NCI-H2196 (cell line): ENCODE results near the gene TCF15.
A peak's percentile ranks its signal among the peaks of the same experiment; 100 is the strongest.
"Not testable (repeated sequence)": the region's sequence is repeated elsewhere in the genome, so short reads cannot be mapped to it uniquely, and the experiment has no call there.

ENCODE experiments used
- DNase-seq: peaks from one replicate; lab custom pipeline; 2025; ENCODE audit not compliant: unreplicated experiment; lab: John Stamatoyannopoulos, UW

TCF15 gene

GRCh38 chr20:584161-584970 lies 25.7 kb downstream of the TCF15 start:
- no peak for DNase-seq

DNA sequence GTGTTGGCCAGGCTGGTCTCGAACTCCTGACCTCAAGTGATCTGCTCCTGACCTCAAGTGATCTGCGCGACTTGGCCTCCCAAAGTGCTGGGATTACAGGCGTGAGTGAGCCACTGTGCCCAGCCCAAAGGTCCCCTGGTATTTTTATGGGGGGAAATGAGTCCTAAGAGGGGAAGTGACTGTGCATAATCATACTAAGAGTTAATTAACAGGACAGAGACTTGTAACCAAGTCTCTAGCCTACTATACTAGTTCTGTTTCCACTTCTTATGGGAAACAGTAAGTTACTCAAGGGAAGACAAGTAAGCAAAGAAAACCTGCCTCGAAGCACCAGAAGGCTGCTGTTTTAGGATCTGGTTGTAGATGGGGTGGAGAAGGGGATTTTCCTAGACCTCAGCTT lies 27.9 kb downstream of the TCF15 start:
- DNase-seq: no peak

GRCh38 chr20:578940-579690 lies 31.0 kb downstream of the TCF15 start:
- DNase-seq: not testable (repeated sequence)

GRCh38 chr20:577167-577791 lies 32.8 kb downstream of the TCF15 start:
- DNase-seq: no peak

- peak; percentile 4 for DNase-seq
Observed at GRCh38 chr20:576156-576555, 34.0 kb downstream of the TCF15 start.

DNA sequence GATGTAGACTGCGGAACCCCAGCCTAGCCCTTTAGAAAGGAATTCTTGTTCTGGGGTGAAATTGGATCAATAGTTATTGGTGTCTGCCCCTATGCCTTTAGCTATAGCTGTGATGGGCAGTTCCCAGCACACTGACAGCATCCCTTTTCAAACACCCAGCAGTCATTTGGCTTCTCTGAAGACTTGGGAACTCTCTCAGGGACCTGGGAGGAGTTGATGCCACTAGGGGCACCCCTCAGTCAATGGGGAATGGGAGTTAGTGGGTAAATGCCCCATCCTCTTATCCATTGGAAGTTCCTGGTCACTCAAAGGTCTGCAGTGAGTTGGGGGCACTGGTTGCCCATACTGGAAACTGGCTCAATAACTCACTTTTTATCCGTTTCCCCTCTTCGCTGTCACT lies 34.9 kb downstream of the TCF15 start:
- DNase-seq: no peak

DNA sequence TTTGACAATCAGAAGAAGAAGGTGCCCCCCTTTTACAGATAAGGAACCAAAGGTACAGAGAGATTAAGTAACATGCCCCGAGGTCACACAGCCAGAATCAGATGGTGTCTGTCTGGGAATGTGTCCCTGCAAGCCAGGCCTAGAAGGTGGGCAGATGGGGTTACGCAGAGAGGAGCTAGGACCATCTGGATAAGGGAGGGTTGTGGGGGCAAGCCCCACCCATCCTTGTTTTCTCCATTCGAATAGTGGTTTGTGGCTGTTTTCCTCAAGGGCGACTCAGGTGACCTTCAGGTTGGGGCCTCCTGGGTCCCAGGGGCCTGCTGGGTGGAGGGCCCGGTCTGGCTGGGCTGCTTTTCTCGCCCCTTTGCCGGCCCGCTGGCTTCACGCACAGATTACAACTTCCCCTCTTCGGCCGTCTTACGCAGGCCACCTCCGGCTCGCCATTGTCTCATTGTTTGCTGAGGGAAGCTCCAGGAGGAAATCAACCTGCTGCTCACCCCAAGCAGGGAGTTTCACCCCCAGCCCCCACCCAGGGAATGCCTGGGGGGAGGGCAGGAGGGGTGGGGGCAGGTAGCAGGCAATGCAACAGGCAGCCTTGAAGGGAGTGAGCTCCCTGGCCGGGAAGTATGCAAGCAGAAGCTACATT lies 35.7 kb downstream of the TCF15 start:
- no peak for DNase-seq

- DNase-seq: no peak
Observed at GRCh38 chr20:573414-574296, 36.5 kb downstream of the TCF15 start.

DNA sequence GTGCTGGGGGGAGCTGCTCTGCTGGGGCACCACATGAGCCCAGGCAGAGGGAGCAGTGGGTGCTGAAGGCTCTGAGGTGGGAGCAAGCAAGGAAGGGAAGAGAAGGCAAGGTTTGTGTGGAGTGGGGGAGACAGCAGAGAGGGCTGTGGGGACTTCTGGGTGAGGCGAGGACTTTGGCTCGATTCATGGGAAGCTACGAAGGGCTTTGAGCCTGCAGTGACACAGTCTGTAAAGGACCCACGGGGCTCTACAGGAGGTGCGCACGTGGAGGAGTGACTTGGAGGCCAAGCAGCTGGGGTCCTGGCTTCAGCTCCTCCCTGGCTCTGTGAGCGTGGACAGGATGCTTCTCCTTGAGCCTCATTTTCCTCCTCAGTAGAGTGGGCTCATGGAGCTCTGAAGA lies 37.4 kb downstream of the TCF15 start:
- no peak for DNase-seq

GRCh38 chr20:571754-572441 lies 38.2 kb downstream of the TCF15 start:
- no peak for DNase-seq

DNA sequence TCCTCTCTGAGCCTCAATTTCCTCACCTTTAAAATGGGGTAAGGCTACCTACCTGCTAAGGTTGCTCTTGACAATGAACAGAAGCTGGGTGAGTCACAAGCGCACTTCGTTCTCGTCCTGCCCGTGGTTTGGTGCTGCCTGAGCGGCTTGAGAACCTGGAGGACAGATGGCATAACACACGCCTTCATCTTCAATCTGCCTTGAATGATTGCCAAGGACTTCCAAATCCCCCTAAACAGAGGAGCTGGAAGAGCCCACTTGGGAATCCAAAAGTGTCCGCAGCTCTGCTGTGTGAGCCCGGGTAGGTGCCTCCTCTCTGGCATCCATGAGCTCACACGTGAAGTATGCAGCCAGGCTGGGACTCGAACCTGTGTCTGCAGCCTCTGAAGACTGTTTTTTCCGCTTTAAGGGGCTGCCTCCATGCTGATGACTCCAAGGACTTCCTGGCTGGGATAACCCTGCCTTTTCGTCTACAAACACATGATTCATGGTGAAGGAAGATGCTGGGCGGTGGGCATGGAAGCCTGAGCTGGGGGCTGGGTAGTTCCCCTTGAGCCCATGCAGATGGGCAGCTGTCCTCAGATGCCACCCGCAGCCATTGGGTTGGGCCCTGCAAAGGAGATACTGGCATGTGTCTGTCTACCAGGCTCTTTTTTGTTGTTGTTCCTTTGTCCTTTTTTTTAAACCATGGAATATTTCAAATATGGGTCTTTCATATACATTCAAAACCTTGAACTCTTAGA lies 41.3 kb downstream of the TCF15 start:
- no peak for DNase-seq

GRCh38 chr20:568097-568652 lies 41.9 kb downstream of the TCF15 start:
- no peak for DNase-seq

- no peak for DNase-seq
Observed at GRCh38 chr20:564192-564591, 45.9 kb downstream of the TCF15 start.

GRCh38 chr20:563187-563586 lies 46.9 kb downstream of the TCF15 start:
- DNase-seq: no peak

DNA sequence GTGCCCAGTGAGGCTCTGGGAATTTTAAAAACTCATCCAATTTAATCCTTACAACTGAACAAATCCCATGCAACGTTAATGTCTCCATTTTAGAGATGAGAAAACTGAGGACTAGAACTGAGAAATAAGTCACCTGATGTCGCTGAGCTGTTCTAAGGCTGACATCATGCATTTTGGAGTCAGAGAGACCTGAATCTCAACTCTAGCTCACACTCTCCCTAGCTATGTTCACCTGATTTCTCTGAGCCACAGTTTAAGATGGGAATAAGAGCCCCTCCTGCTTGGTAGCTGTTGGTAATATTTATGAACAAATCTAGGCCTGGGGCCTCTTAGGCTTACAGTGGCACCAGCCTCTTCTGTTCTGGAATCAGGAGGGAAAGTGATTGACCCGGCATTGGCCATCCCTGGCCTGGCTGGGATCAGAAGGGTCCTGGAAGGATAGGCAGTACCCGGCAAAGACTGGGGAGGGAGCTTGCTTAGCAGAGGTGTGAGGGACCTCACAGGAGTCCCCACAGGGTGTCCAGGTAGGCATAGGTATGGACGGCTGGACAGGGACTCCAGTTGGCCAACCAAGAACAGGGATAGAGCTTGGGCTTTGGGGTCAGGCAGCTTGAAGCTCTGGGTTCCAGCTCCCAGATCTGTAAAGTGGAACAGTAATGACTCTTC lies 47.7 kb downstream of the TCF15 start:
- no peak for DNase-seq

DNA sequence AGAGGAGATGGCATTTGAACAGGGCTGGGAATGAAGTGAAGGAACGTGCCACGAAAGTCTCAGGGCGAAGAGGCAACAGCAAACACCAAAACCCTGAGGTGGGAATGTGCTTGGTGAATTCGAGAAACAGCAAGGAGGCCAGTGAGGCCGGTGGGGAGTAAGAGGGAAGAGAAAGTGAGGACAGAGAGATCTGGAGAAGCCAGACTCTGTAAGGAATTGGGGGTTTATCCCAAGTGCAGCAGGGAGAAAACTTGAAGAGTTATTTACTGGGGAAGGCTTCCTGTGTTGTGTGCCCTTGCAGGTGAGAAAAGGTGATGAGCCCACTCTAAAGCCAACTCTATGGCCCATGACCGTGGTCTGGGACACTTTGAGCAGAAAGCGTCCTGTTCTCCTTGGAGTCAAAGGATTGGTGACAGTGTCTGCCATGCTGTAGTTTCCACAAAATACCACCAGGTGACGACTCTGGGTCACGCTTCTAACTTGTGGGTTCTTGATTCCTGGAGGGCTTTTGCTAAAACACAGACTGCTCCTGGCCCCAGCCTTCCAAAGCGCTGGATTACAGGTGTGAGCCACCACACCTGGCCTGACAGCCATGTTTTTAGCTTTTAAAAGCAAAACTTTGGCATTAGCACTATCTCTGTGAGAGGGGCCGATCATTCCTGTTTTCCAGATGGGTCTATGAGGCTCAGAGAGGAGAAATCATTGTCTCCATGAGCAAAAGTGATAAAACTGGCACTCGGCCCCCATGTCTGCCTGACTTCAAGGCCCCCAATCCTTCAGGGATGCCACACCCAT lies 48.5 kb downstream of the TCF15 start:
- peak; percentile 51 for DNase-seq

GRCh38 chr20:560680-561079 lies 49.4 kb downstream of the TCF15 start:
- DNase-seq: no peak

DNA sequence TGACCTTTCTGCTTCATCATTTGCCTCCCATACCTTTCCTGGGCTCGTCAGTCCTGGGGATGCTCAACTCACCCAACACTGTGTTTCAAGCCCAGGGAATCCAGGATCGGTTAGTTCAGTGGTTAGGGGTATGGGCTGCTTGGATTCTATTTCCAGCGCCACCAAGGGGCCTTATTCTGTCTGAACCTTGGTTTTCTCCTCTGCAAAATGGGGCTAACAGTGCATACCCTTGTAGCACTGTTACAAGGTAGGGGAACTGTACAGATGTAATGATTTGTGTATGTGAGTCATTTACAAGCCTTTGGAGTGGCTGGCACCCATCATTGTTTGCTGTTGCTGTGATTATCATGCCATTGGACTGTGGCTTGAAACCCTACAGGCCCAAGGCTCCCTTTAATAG lies 52.0 kb downstream of the TCF15 start:
- no peak for DNase-seq
